ENCODE measurements around the gene COL6A1. TPM values are rescaled to one million over a fixed set of nuclear protein-coding genes. Genes with fewer than 3 reads are reported as not detected.

COL6A1 gene
- total RNA-seq, 2 donors from 2014 or later: 814 to 1,189 TPM

DNA sequence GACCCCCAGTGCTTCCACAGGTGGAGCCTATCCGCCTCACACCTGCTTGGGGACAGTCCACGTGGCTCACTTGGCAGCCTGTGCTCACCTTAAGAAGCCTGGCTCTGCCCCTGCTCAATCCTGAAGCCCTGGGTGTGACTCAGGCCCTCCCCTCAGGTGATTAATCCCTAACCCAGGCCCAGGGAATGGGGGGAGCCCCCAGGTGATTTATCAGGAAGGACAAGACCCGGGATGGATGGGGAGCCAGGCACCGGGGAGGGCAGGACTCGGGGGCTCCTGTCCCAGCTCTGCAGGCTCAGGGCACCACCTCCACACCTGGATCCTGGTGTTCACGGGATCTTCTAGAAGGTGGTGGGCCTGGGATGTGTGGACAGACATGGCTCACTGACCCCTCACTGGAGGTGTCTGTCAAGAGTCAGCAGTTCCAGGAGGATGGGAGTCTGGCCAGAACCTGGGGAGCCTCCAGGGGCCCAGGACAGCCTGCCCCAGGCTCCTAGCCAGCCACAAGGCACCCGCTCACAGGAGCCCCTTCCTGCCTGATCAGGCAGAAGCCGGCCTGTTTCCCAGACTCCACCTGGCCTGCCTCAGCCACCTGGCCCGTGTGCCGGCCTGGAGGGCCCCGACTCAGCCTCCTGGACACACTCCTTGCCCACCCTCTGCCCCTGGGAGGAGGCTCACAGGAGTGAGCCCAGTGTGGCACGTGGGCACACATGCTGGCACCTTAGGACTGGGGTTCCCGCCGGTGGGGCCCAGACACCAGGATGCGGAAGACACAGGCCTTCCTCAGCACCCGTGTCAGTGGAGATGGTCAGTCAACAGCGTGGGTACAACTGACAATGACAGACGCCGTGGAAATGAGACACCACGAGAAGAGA is 38.6 kb upstream of the COL6A1 start:
- Histone ChIP-seq H3K36me3 (no peaks in the 10 kb centered on the region), H3K4me1 (ENCODE audit: control insufficient read depth in 1 of 2, low read depth in 2 of 2) (no peaks in the 10 kb centered on the region), H3K27ac (no peak overlapping the region), H3K9me3 (no peaks in the 10 kb centered on the region), H3K27me3 (replicated peaks; ENCODE audit: insufficient read depth) (no peaks in the 10 kb centered on the region), H3K4me3 (no peak overlapping the region)
- no peak for TF ChIP-seq CTCF (IDR thresholded peaks at IDR 0.05)
- DNase-seq (ENCODE audit: low spot score) (no peak), ATAC-seq (ENCODE audit: insufficient number of reproducible peaks, low FRiP score, low read depth) (no peak)

GRCh38 chr21:45943630-45944540 is 37.7 kb upstream of the COL6A1 start:
- no peak for TF ChIP-seq CTCF (IDR thresholded peaks at IDR 0.05)
- ATAC-seq (ENCODE audit: insufficient number of reproducible peaks, low FRiP score, low read depth) (no peak), DNase-seq (ENCODE audit: low spot score) (no peak)
- Histone ChIP-seq H3K4me1 (ENCODE audit: control insufficient read depth in 1 of 2, low read depth in 2 of 2) (peaks cover 0 to 4% of the 10 kb centered on the region in 2 donors), H3K27ac (no peak overlapping the region), H3K4me3 (no peak overlapping the region), H3K9me3 (no peaks in the 10 kb centered on the region), H3K36me3 (no peaks in the 10 kb centered on the region), H3K27me3 (replicated peaks; ENCODE audit: insufficient read depth) (no peaks in the 10 kb centered on the region)

DNA sequence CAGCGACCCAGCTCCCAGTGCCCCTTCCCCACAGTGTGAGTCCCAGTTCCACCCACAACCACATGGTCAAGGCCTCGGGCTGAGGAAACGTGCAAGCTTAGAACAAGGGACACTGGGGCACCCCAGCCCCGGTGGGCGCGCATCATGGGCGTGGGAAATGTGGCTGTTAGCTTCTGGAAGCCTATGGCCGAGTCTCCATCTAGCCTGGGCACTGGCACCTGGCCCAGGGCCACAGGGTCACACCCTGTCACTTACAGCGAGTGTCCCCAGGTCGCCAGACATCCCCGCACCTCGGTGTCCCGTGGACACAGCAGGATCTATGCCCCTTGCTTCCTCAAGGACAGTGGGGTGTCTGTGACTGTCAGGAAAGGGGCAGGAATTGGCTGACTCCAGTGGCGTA is 37.0 kb upstream of the COL6A1 start:
- Histone ChIP-seq H3K4me3 (no peak overlapping the region), H3K4me1 (ENCODE audit: control insufficient read depth in 1 of 2, low read depth in 2 of 2) (peaks cover 0 to 6% of the 10 kb centered on the region in 2 donors), H3K36me3 (no peaks in the 10 kb centered on the region), H3K9me3 (no peaks in the 10 kb centered on the region), H3K27me3 (replicated peaks; ENCODE audit: insufficient read depth) (no peaks in the 10 kb centered on the region), H3K27ac (no peak overlapping the region)
- ATAC-seq (ENCODE audit: insufficient number of reproducible peaks, low FRiP score, low read depth) (no peak), DNase-seq (ENCODE audit: low spot score) (no peak)
- no peak for TF ChIP-seq CTCF (IDR thresholded peaks at IDR 0.05)

DNA sequence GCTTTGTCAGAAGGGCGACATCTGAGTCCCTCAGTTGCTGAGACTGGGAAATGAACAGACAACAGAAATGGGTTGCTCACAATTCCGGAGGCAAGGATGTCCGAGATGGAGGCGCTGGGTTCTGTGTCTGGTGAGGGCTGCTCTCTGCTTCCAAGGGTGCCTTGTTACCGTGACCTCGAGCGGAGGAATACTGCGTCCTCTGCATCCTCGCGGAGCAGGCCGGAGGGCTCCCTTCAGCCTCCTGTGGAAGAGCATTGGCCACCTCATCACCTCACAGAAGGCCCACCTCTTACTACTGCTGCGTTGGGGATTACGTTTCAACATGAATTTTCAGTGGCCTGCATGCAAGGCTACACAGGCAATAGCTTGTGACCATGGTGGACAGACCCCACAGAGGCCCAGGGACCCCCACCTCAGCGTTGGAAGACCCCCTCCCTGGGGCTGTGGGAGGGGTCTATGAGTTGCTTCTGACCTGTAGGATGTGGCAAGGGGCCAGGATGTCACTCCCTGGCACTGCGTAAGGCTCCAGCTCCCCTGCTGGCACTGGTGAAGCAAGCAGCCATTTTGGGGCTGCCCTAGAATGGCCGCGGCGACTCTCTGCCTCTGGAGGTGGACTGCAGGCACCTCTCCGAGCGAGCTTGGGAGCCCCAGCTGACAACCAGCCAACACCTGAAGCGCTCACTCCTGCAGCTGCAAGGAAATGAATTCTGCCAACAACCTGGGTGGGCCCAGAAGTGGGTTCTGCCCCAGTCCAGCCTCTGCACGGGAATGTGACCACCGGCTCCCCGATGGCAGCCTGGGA is 36.3 kb upstream of the COL6A1 start:
- Histone ChIP-seq H3K27me3 (replicated peaks; ENCODE audit: insufficient read depth) (no peaks in the 10 kb centered on the region), H3K36me3 (no peaks in the 10 kb centered on the region), H3K9me3 (no peaks in the 10 kb centered on the region), H3K4me3 (no peak overlapping the region), H3K4me1 (ENCODE audit: control insufficient read depth in 1 of 2, low read depth in 2 of 2) (peaks cover 5 to 13% of the 10 kb centered on the region in 2 donors), H3K27ac (no peak overlapping the region)
- no peak for TF ChIP-seq CTCF (IDR thresholded peaks at IDR 0.05)
- ATAC-seq (ENCODE audit: insufficient number of reproducible peaks, low FRiP score, low read depth) (no peak), DNase-seq (ENCODE audit: low spot score) (no peak)

Data from thoracic aorta (tissue), 2 donors.